ENCODE results near the gene POMC. TPM values are rescaled to one million over a fixed set of nuclear protein-coding genes. Genes with fewer than 3 reads are reported as not detected.

POMC gene
- total RNA-seq, 1 experiment from 2014 or later, result 1.6 TPM

DNA sequence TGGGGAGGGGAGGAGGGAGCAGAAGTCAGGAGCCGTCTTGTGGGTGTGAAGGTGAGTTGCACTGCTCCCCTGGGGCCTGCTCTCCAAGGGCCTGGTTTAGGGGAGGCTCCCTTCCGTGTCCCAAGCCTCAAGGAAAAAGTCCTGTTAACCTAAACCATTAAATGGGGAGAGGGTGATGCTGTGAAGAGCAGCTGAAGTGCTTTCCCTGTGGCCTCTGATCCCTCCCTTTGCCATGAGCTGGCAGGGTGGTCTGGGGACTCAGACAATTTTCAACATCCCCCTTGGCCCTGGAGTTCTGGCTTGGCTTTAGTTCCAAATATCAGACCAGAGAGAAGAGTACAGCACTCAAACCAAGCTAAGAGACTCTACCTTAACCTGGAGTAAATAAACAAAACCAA, 692 bp upstream of the POMC start:
- Histone ChIP-seq H2BK120ac (ENCODE audit: low read depth, low read length, poor library complexity, severe bottlenecking) (no peak overlapping the region), H2BK20ac (ENCODE audit: low read depth, low read length, poor library complexity, severe bottlenecking) (no peak overlapping the region), H3K27ac (ENCODE audit: insufficient read length, low read depth, low read length) (no peak overlapping the region), H3K79me1 (ENCODE audit: insufficient read depth, low read depth, low read length, poor library complexity, severe bottlenecking) (no peaks in the 10 kb centered on the region), H2AK5ac (ENCODE audit: insufficient read length, low read length) (no peak overlapping the region), H3K23me2 (ENCODE audit: insufficient read length, low read depth, low read length, poor library complexity, severe bottlenecking) (no peaks in the 10 kb centered on the region), H4K91ac (ENCODE audit: insufficient read length, low read depth, low read length) (no peak overlapping the region), H3T11ph (ENCODE audit: low read length) (no peak overlapping the region), H3K79me2 (ENCODE audit: insufficient read depth, low read length) (no peaks in the 10 kb centered on the region), H2BK15ac (ENCODE audit: low read depth, low read length) (no peak overlapping the region), H3K18ac (ENCODE audit: insufficient read length, low read depth, low read length) (no peak overlapping the region), H3K4me1 (ENCODE audit: insufficient read depth, low read length) (no peaks in the 10 kb centered on the region), H4K5ac (ENCODE audit: insufficient read length, low read depth, low read length) (no peak overlapping the region), H4K20me1 (ENCODE audit: control insufficient read depth, insufficient read depth, insufficient read length) (no peaks in the 10 kb centered on the region), H3K14ac (ENCODE audit: insufficient read depth, low read length) (peak overlapping the region; percentile 17; the same call in 1 of the 2 replicates), H3K27me3 (ENCODE audit: insufficient read depth, low read length) (peaks cover 27% of the 10 kb centered on the region; the same call in 1 of the 2 replicates), H3K9ac (ENCODE audit: extremely low read depth, insufficient read length, low read length) (no peak overlapping the region), H3K9me3 (ENCODE audit: control insufficient read depth, low read depth, low read length) (no peaks in the 10 kb centered on the region), H2BK12ac (ENCODE audit: insufficient read length, low read depth, low read length) (no peak overlapping the region), H3K56ac (ENCODE audit: insufficient read length, low read depth, low read length) (no peak overlapping the region), H2AFZ (ENCODE audit: low read length) (no peak overlapping the region), H2BK5ac (ENCODE audit: insufficient read length, low read length) (no peak overlapping the region), H3K4ac (ENCODE audit: low read depth, low read length) (no peak overlapping the region), H3K23ac (ENCODE audit: insufficient read length, low read depth, low read length) (no peak overlapping the region), H3K4me2 (ENCODE audit: insufficient read depth, insufficient read length, low read length) (peak overlapping the region; percentile 56), H4K8ac (replicated peaks; ENCODE audit: insufficient read length, low read depth, low read length) (no peak overlapping the region)
- no peak overlapping the region for H3K27ac Mint-ChIP-seq
- TF ChIP-seq, protein P1, sequence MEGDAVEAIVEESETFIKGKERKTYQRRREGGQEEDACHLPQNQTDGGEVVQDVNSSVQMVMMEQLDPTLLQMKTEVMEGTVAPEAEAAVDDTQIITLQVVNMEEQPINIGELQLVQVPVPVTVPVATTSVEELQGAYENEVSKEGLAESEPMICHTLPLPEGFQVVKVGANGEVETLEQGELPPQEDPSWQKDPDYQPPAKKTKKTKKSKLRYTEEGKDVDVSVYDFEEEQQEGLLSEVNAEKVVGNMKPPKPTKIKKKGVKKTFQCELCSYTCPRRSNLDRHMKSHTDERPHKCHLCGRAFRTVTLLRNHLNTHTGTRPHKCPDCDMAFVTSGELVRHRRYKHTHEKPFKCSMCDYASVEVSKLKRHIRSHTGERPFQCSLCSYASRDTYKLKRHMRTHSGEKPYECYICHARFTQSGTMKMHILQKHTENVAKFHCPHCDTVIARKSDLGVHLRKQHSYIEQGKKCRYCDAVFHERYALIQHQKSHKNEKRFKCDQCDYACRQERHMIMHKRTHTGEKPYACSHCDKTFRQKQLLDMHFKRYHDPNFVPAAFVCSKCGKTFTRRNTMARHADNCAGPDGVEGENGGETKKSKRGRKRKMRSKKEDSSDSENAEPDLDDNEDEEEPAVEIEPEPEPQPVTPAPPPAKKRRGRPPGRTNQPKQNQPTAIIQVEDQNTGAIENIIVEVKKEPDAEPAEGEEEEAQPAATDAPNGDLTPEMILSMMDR (conservative IDR thresholded peaks at IDR 0.05), result no peak
- peaks cover 81% of the 10 kb centered on the region for H3K27me3 Mint-ChIP-seq (ENCODE audit: low read depth)
- H3K9me3 Mint-ChIP-seq, result no peaks in the 10 kb centered on the region; a peak in 1 of 5 replicates
- DNase-seq, result no peak
- no CpG with 5 or more reads among the region's 2 CpGs for WGBS (ENCODE audit: extremely low coverage, insufficient read length, low lambda C conversion rate)
- no peaks in the 10 kb centered on the region for H3K36me3 Mint-ChIP-seq (ENCODE audit: insufficient read depth in 1 of 3, low read depth in 3 of 3)
- H3K4me3 Mint-ChIP-seq, result peak overlapping the region; percentile 62 to 79
- H3K4me1 Mint-ChIP-seq, result peaks cover 12 to 17% of the 10 kb centered on the region in 2 experiments
